Sigmoid colon (tissue), 7 donors: Measurements from ENCODE around the gene TMEM86B. TPM values are rescaled to one million over a fixed set of nuclear protein-coding genes. Genes with fewer than 3 reads are reported as not detected.

Source experiments
- DNase-seq: peaks from one replicate; pipeline ENCODE4 v3.0.0-alpha.2; 2019
- H3K27ac ChIP-seq, 4 donors: fragments of 200-600 bp; sonication (generic); one replicate each; pipeline ENCODE4 v1.5.1; 2016 to 2019; ENCODE audit warnings: mild to moderate bottlenecking in 1 of 4
- H3K27me3 ChIP-seq, 3 donors: fragments of 200-600 bp; sonication (generic); one replicate each; pipeline ENCODE4 v1.5.1; 2019; ENCODE audit warnings: mild to moderate bottlenecking in 1 of 3
- H3K36me3 ChIP-seq, 4 donors: fragments of 200-600 bp; sonication (generic); one replicate each; pipeline ENCODE4 v1.5.1; 2016 to 2019
- H3K4me1 ChIP-seq, 4 donors: fragments of 200-600 bp; sonication (generic); one replicate each; pipeline ENCODE4 v1.5.1; 2017 to 2019
- H3K4me3 ChIP-seq, 4 donors: fragments of 200-600 bp; sonication (generic); one replicate each; pipeline ENCODE4 v1.5.1; 2017 to 2019; ENCODE audit warnings: mild to moderate bottlenecking in 2 of 4, moderate library complexity in 1 of 4
- H3K9me3 ChIP-seq, 4 donors: fragments of 200-600 bp in 3 of 4; sonication (generic) in 3 of 4; one replicate each; pipeline versions ENCODE4 v1.5.1 to v1.6.1; 2013 to 2019
- EP300 ChIP-seq, 4 donors: sonication (generic); formaldehyde crosslinking; IDR thresholded peaks; one replicate each; pipeline ENCODE4 v1.6.1; 2017; ENCODE audit warnings: antibody characterized with exemption in 4 of 4
- POLR2A ChIP-seq, 2 donors: fragments of 450-650 bp; IDR thresholded peaks; one replicate each; pipeline ENCODE4 v1.6.1; 2016; ENCODE audit warnings: antibody characterized with exemption in 2 of 2, mild to moderate bottlenecking in 2 of 2, moderate library complexity in 2 of 2
- POLR2AphosphoS5 ChIP-seq, 4 donors: sonication (generic); formaldehyde crosslinking; IDR thresholded peaks; one replicate each; pipeline ENCODE4 v1.6.1; 2017; ENCODE audit warnings: antibody characterized with exemption in 4 of 4
- WGBS, 2 donors: extraction: QIAGEN DNeasy Blood & Tissue Kit; methylation state at CpG; one replicate each; pipeline ENCODE4 v1.1.7; 2013; 5-methylcytosine and 5-hydroxymethylcytosine counted together
- intact Hi-C: fragments of 100-400 bp; cut with DNase I; formaldehyde crosslinking; loops from one replicate; pipeline ENCODE4 v1.15.1; 2023
- polyA plus RNA-seq, 3 donors: library from polyadenylated mRNA; stranded (reverse); fragments of 200-250 nt; gene quantifications; one replicate each; pipeline ENCODE4 v1.2.3, GENCODE V29; 2013
- total RNA-seq, 4 donors: library from RNA; depleted of rRNA; stranded (reverse); fragments of >200 nt; gene quantifications; one replicate each; pipeline ENCODE4 v1.1.0, GENCODE V29; 2016
- TF ChIP-seq, protein P1 (sequence below), 4 experiments: fragments of 450-650 bp in 3 of 4; fragments of 200-600 bp in 1 of 4; IDR thresholded peaks; one replicate each; pipeline ENCODE4 v1.5.1; 2016 to 2019; ENCODE audit warnings: antibody characterized with exemption in 4 of 4, mild to moderate bottlenecking in 3 of 4, moderate library complexity in 2 of 4
- donor health status: healthy with polysubstance abuse.
- donor health status: Bipolar disorder and iron deficiency.
- donor health status: healthy.

Gene TMEM86B
- total and polyA plus RNA-seq, 7 donors, result 0.69 to 7.9 (median 1.8) TPM

DNA sequence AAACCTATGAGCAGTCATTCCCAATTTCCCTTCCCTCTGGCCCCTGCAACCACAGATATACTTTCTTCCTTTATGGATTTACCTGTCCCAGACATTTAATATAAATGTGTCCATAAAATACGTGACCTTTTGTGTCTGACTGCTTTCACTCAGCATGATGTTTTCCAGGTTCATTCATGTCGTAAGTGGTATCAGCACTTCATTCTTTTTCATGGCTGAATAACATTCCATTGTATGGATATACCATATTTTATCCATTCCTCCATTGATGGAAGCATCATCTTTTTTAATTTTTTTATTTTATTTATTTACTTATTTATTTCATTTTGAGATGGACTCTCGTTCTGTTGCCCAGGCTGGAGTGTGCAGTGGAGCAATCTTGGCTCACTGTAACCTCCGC is 38.3 kb upstream of the TMEM86B start:
- Histone ChIP-seq H3K4me1 (no peaks in the 10 kb centered on the region), H3K4me3 (no peak overlapping the region), H3K9me3 (no peaks in the 10 kb centered on the region), H3K36me3 (peaks cover 0 to 38% (median 0%) of the 10 kb centered on the region in 4 donors), H3K27me3 (no peaks in the 10 kb centered on the region), H3K27ac (no peak overlapping the region)
- DNase-seq, result no peak
- WGBS, 2 donors, result 97 to 99% methylated on average over 4 of the region's 4 CpGs
- no peak for TF ChIP-seq EP300 (IDR thresholded peaks at IDR 0.05)
- no peak for TF ChIP-seq POLR2AphosphoS5 (IDR thresholded peaks at IDR 0.05)
- TF ChIP-seq, protein P1, sequence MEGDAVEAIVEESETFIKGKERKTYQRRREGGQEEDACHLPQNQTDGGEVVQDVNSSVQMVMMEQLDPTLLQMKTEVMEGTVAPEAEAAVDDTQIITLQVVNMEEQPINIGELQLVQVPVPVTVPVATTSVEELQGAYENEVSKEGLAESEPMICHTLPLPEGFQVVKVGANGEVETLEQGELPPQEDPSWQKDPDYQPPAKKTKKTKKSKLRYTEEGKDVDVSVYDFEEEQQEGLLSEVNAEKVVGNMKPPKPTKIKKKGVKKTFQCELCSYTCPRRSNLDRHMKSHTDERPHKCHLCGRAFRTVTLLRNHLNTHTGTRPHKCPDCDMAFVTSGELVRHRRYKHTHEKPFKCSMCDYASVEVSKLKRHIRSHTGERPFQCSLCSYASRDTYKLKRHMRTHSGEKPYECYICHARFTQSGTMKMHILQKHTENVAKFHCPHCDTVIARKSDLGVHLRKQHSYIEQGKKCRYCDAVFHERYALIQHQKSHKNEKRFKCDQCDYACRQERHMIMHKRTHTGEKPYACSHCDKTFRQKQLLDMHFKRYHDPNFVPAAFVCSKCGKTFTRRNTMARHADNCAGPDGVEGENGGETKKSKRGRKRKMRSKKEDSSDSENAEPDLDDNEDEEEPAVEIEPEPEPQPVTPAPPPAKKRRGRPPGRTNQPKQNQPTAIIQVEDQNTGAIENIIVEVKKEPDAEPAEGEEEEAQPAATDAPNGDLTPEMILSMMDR (IDR thresholded peaks at IDR 0.05), result no peak
- TF ChIP-seq POLR2A (IDR thresholded peaks at IDR 0.05), result no peak
- intact Hi-C loops, result no loop called here

DNA sequence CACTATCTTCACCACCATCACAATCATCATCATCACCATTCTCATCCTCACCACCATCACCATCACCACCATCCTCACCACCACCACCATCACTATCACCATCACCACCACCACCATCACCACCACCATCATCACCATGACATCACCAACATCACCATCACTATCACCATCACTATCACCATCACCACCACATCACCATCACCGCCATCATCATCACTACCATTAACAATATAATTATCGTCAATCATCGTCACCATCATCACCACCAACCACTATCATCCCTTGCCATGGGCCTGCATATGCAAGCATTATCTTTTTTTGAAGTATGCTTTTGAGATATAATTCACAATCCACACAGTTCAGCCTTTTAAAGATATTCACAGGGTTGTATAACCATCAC is 37.8 kb upstream of the TMEM86B start:
- Histone ChIP-seq H3K4me1 (no peaks in the 10 kb centered on the region), H3K36me3 (peaks cover 0 to 34% (median 0%) of the 10 kb centered on the region in 4 donors), H3K27me3 (no peaks in the 10 kb centered on the region), H3K4me3 (no peak overlapping the region), H3K27ac (no peak overlapping the region), H3K9me3 (no peaks in the 10 kb centered on the region)
- no peak for DNase-seq
- TF ChIP-seq EP300 (IDR thresholded peaks at IDR 0.05) (no peak), POLR2A (IDR thresholded peaks at IDR 0.05) (no peak), POLR2AphosphoS5 (IDR thresholded peaks at IDR 0.05) (no peak)
- TF ChIP-seq, protein P1 (IDR thresholded peaks at IDR 0.05), result no peak
- WGBS, 2 donors, result 97 to 98% methylated on average over 3 of the region's 3 CpGs
- intact Hi-C loops, result no loop called here

DNA sequence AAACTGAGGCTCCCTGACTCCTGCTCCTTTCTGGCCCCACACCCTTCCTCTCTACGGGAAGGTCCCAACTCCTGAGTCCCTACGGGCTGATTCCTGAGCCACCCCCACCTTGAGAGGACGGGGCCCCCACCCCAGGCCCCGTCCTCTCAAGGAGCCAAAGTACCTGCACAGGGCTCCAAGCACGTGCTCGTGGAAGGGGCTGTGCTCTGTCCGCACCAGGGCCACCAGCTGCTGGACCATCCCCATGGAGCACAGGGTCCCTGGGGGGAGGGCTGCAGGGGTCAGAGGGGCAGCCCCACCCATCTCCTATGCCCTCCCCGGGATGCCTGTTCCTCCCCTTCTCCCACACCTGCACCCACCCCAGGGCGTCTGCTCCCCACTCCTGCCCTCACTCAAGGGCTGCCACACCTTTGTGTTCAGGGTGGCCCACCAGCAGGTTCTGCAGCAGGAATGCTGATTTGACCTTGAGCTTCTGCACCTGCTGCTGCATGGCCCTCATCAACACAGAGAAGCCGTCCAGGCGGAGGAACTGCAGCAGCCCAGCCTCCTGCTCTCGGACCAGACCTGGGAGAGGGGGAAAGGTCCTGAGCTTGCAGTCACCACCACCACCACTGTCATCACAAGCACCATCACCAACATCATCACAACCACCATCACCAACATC is 37.3 kb upstream of the TMEM86B start:
- no peaks in the 10 kb centered on the region for H3K9me3 ChIP-seq
- intact Hi-C loops, result no loop called here
- 90 to 94% methylated on average over 12 of the region's 12 CpGs for WGBS, 2 donors
- no peaks in the 10 kb centered on the region for H3K4me1 ChIP-seq
- no peak for DNase-seq
- no peak overlapping the region for H3K27ac ChIP-seq
- TF ChIP-seq POLR2AphosphoS5 (IDR thresholded peaks at IDR 0.05) (no peak), POLR2A (IDR thresholded peaks at IDR 0.05) (no peak), EP300 (IDR thresholded peaks at IDR 0.05) (no peak)
- TF ChIP-seq, protein P1 (IDR thresholded peaks at IDR 0.05), result no peak
- H3K27me3 ChIP-seq, result no peaks in the 10 kb centered on the region
- H3K4me3 ChIP-seq, result no peak overlapping the region
- H3K36me3 ChIP-seq, result peaks cover 0 to 33% (median 0%) of the 10 kb centered on the region in 4 donors

DNA sequence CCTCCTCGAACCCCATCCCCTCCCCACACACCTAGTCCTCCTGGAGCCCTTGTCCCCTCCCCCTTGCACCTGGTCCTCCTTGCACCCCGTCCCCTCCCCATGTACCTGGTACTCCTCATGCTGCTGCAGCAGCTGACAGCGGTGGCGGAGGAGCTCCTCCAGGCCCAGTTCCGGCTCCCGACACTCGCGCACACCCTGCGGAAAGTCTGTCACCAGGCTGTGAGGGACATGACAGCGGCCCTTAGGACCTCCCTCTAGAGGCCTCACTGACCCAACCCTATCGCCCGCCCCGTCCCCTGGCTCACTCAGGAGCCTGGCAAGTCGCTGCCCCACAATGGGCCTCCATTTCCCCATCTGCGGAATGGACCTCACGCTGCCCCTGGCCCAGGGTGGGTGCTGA is 36.6 kb upstream of the TMEM86B start:
- no peaks in the 10 kb centered on the region for H3K9me3 ChIP-seq
- H3K27ac ChIP-seq, result no peak overlapping the region
- DNase-seq, result no peak
- whole genome bisulfite sequencing, 2 donors, result 90 to 94% methylated on average over 16 of the region's 16 CpGs
- peaks cover 0 to 1% (median under 1%) of the 10 kb centered on the region in 4 donors for H3K4me1 ChIP-seq
- intact Hi-C loops, result no loop called here
- no peaks in the 10 kb centered on the region for H3K27me3 ChIP-seq
- peaks cover 0 to 29% (median 0%) of the 10 kb centered on the region in 4 donors for H3K36me3 ChIP-seq
- no peak for TF ChIP-seq POLR2AphosphoS5 (IDR thresholded peaks at IDR 0.05)
- no peak for TF ChIP-seq POLR2A (IDR thresholded peaks at IDR 0.05)
- TF ChIP-seq EP300 (IDR thresholded peaks at IDR 0.05), result no peak
- TF ChIP-seq, protein P1 (IDR thresholded peaks at IDR 0.05), result no peak
- no peak overlapping the region for H3K4me3 ChIP-seq

DNA sequence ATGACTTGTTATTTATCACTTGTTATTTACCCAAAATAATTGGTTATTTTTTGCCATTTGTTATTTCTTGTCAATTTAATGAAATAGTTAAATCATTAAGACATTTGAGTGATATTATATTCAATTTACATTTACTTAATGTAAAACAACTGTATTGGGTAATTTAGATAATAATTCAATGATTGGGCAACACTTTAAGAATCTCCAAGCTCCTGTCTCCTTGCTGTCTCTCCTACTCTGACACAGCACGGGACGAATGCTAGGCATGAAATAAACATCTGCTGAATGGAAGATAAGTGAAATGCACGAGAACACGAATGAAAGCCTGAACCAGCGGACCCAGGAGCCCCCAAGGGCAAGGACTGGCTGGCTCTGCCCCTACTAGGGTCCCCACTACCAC is 36.0 kb upstream of the TMEM86B start:
- H3K27ac ChIP-seq, result no peak overlapping the region
- DNase-seq, result no peak
- no peaks in the 10 kb centered on the region for H3K27me3 ChIP-seq
- intact Hi-C loops, result no loop called here
- H3K9me3 ChIP-seq, result no peaks in the 10 kb centered on the region
- peaks cover 0 to 23% (median 0%) of the 10 kb centered on the region in 4 donors for H3K36me3 ChIP-seq
- peaks cover 0 to 8% (median 7%) of the 10 kb centered on the region in 4 donors for H3K4me1 ChIP-seq
- 89 to 92% methylated on average over 5 of the region's 5 CpGs for WGBS, 2 donors
- no peak overlapping the region for H3K4me3 ChIP-seq
- no peak for TF ChIP-seq POLR2A (IDR thresholded peaks at IDR 0.05)
- TF ChIP-seq, protein P1 (IDR thresholded peaks at IDR 0.05), result no peak
- no peak for TF ChIP-seq EP300 (IDR thresholded peaks at IDR 0.05)
- TF ChIP-seq POLR2AphosphoS5 (IDR thresholded peaks at IDR 0.05), result no peak
